HG02759 (cell line): ENCODE measurements around the gene PRKCD.
A peak's percentile ranks its signal among the peaks of the same experiment; 100 is the strongest.

Source experiments
- ATAC-seq: cut with Tn5 transposase; IDR thresholded peaks from one replicate; pipeline ENCODE4 v1.9.1; 2021; ENCODE audit warnings: mild to moderate bottlenecking, moderate library complexity; ENCODE audit not compliant: unreplicated experiment

PRKCD gene

GRCh38 chr3:53213276-53213675 lies 52.3 kb downstream of the PRKCD start:
- ATAC-seq, result no peak

DNA sequence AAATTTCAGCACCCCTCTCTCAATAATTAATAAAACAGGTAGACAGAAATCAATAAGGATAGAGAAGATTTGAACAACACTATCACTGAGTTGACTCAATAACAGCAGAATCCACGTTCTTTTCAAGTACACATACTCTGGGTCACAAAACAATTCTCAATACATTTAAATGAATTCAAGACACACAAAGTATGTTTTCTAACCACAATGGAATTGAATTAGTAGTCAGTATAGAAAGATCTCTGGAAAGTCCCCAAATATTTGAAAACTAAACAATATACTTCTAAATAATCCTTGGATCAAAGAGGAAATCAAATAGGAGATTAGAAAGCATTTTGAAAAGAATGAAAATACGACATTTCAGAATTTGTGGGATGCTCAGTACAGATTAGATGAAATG lies 54.8 kb downstream of the PRKCD start:
- ATAC-seq, result no peak

- no peak for ATAC-seq
Measured at GRCh38 chr3:53216723-53217122, 55.7 kb downstream of the PRKCD start.

DNA sequence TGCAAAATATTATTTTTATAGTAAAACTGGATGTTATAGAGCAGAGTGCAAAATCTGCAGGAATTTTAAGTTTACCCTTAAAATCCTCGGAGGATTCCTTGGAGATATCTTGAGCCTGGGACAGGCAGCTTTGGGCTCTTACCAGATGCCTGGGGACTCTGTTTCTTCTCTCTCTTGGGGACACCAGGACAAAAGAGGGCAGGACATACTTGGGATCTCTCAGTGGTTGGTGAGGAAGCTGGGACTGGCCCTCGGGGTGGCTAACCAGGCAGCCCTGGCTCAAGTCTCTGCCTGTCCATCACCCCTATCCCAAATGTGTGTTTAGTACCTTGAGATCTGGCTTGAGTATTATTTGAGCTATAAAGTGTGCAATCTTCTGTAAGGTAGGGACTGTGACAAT lies 56.2 kb downstream of the PRKCD start:
- ATAC-seq, result no peak

- no peak for ATAC-seq
Measured at GRCh38 chr3:53218131-53218530, 57.1 kb downstream of the PRKCD start.

DNA sequence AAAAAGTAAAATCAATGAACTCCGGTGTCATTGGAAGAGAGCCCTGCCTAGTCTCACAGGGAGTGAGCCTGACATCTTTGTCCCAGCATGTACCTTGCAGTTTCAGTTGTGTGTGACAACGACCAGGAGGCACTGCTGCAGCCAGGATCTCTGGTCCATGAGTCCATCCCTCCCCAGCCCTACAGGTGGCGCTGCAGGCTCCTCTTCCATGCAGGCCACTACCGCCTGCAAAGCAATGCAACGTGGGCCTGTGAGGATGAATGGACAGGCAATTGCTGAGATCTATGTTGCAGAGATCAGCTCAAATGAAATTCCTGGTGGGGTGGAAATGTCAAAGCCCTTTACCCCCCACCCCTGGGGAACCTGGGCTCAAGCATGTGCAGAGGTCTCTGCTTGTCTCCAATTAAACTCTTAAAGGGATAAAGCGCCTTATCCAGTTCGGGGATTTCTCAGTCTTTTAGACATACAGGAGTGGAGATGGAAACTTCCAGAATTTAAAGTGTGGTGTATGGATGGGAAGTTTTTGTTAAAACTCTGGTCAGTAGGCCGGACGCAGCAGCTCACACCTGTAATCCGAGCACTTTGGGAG lies 59.0 kb downstream of the PRKCD start:
- ATAC-seq, result peak; percentile 85

GRCh38 chr3:53221345-53221744 lies 60.3 kb downstream of the PRKCD start:
- no peak for ATAC-seq

- ATAC-seq, result no peak
Measured at GRCh38 chr3:53221827-53222182, 60.8 kb downstream of the PRKCD start.

GRCh38 chr3:53222183-53222901 lies 61.3 kb downstream of the PRKCD start:
- no peak for ATAC-seq

GRCh38 chr3:53223025-53223424 lies 62.0 kb downstream of the PRKCD start:
- ATAC-seq, result no peak

GRCh38 chr3:53223541-53223966 lies 62.5 kb downstream of the PRKCD start:
- no peak for ATAC-seq

DNA sequence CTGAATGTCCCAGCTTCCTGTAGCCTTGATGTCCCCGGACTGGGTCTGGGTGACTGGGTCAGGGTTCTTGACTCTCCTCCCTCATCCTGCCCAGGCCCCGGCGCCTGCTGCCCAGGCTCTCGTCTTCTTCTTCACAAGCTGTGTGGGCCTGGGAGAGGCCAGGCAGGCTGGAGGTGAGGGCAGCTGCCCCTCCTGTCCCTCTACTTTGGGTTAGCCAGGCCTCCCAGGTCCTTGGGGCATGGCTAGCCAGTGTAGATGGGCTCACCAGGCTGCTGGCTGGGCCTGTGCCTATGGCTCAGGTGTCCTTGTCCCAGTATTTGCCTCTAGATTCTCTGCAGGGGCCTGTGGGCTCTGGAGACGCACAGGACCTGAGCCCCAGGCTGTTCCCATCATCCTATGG lies 63.0 kb downstream of the PRKCD start:
- no peak for ATAC-seq

- ATAC-seq, result no peak
Measured at GRCh38 chr3:53224536-53224935, 63.5 kb downstream of the PRKCD start.

DNA sequence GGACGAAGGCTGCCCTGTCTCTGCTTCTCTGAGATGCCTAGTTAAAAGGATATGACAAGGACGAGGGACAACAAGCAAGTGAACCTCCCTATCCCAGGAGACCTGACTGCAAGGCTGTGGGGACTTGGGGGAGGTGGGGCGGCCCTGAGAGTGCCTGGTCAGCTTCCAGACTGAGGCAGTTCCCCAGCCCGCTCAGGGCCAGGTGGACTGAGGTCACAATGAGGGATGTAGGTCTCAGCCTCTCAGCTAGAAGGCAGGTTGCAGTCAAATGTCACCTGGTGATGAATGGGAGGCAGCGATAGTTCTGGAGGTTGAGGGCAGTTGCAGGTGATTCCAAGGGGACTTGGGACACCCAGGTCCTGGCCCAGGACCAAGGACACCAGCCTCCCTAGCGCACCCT lies 64.2 kb downstream of the PRKCD start:
- ATAC-seq, result no peak

- ATAC-seq, result no peak
Measured at GRCh38 chr3:53225651-53226050, 64.6 kb downstream of the PRKCD start.

DNA sequence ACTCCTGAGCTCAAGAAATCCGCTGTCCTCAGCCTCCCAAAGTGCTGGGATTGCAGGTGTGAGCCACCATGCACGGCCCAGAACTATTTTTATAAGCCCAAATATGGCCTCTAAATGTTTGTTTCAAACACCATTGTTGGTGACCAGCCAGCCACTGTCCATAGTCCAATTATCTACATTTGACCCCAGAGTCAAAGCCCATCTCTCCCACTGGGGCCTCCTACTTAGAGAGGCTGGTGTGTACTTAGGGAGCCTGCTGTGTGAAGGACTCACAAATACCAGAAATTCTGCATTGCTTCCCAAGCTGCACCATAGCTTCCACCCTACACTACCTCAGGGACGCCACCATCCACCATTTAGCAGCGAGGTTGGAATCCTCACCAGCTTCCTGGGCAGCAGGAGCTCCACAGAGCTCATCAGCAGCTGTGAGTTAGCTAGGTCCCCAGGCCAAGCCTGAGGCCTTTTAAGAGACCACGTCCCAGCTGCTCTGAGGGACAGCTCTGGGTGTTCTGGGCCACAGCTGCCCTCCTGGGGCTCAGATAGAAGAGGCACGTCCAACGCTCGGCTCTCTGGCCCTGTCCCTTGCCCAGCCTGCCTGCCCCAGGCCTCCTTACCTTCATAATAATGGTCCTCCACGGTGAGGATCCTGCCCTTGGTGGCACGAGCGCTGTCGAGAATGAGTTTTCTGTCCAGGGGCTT lies 65.3 kb downstream of the PRKCD start:
- no peak for ATAC-seq

DNA sequence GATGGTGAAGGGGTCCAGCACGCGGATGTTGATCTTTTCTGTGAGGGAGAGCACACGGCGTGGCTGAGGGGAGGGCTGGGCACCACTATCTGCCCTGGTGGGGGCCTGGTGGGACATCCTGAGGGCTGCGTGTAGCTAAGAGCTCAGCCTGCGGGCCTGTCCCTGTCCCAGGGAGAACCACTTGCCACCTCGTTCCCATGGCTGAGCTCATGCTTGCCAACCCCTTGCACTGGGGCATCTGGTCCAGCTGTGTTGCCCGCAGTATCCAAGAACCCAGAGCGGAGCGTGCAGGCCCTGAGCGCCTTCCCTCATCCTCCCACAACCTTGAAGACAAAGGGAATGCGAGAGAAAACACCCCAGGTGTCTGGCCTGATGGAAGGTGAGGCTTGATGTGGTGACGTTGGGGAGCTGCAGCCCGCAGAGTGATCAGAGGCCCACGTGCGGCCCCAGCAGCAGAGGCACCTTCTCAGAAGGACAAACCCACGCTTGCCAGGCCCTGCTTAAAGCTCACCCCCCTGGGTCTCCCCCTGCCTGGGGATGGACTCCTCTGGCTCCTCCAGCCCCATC lies 65.9 kb downstream of the PRKCD start:
- no peak for ATAC-seq

GRCh38 chr3:53227993-53228885 lies 67.2 kb downstream of the PRKCD start:
- no peak for ATAC-seq

- ATAC-seq, result no peak
Measured at GRCh38 chr3:53229171-53229570, 68.2 kb downstream of the PRKCD start.

GRCh38 chr3:53229606-53230005 lies 68.6 kb downstream of the PRKCD start:
- no peak for ATAC-seq

DNA sequence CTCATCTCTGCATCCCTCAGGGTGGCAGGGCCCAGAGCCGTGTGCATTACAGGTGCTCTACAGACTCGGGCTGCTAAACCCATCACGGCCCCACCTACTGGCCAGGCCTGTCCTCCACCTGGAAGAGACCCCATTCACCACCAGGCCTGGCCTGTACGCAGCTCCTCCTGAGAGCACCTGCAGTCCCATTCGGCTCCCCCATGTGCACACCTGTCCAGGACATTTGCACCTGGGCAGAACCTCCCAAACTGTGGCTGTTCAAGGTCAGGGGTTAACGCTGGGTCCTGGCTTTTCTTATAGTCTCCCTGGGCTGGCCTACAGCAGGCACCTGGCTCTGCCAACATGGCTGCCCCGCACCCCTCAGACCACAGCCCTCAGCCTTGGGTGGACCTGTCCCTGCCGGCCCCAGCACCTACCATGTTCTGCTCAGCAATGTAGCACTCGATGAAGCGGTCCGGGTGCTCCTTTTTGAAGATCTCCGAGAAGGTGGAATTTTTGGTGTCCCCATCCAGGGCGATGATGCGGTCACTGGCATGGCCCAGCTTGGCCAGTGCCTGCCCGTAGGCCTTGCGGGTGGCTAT lies 69.1 kb downstream of the PRKCD start:
- ATAC-seq, result no peak
